GM10248 (cell line): ENCODE data around the gene NDUFS6.
A peak's percentile ranks its signal among the peaks of the same experiment; 100 is the strongest.

Experiments
- CTCF ChIA-PET: fragments of 300-600 bp; sonication (Branson Sonifier 250); formaldehyde crosslinking; extraction: SDS; loops from one replicate; lab custom pipeline; 2021; ENCODE audit warnings: antibody characterized with exemption; lab: Yijun Ruan, JAX
- POLR2A ChIA-PET: fragments of 350-650 bp; sonication (Branson Sonifier 250); formaldehyde crosslinking; extraction: SDS; loops from one replicate; lab custom pipeline; 2020; ENCODE audit warnings: antibody characterized with exemption; lab: Yijun Ruan, JAX
- DNase-seq: peaks from one replicate; pipeline ENCODE4 v3.0.0; 2012; ENCODE audit errors: extremely low spot score
- TF ChIP-seq, protein P1 (sequence below): IDR thresholded peaks from 2 replicates; pipeline ENCODE4 v1.5.1; 2012; ENCODE audit warnings: mild to moderate bottlenecking, low read depth; ENCODE audit errors: extremely low read depth, missing control alignments, control extremely low read depth

The NDUFS6 gene

GRCh38 chr5:1781726-1782384 lies 19.4 kb upstream of the NDUFS6 start:
- TF ChIP-seq, protein P1, sequence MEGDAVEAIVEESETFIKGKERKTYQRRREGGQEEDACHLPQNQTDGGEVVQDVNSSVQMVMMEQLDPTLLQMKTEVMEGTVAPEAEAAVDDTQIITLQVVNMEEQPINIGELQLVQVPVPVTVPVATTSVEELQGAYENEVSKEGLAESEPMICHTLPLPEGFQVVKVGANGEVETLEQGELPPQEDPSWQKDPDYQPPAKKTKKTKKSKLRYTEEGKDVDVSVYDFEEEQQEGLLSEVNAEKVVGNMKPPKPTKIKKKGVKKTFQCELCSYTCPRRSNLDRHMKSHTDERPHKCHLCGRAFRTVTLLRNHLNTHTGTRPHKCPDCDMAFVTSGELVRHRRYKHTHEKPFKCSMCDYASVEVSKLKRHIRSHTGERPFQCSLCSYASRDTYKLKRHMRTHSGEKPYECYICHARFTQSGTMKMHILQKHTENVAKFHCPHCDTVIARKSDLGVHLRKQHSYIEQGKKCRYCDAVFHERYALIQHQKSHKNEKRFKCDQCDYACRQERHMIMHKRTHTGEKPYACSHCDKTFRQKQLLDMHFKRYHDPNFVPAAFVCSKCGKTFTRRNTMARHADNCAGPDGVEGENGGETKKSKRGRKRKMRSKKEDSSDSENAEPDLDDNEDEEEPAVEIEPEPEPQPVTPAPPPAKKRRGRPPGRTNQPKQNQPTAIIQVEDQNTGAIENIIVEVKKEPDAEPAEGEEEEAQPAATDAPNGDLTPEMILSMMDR, result no peak
- ChIA-PET POLR2A (no interaction called here), CTCF (interaction anchor here (1.4 kb wide), 1 partner anchor 9 kb away, joined by 4 read pairs; no protein-coding TSS in a partner anchor)
- no peak for DNase-seq

GRCh38 chr5:1782385-1783215 lies 18.6 kb upstream of the NDUFS6 start:
- no peak for DNase-seq
- POLR2A ChIA-PET, result no interaction called here
- CTCF ChIA-PET, result no interaction called here
- TF ChIP-seq, protein P1, result no peak

GRCh38 chr5:1783216-1783554 lies 18.0 kb upstream of the NDUFS6 start:
- TF ChIP-seq, protein P1, result no peak
- POLR2A ChIA-PET, result no interaction called here
- CTCF ChIA-PET, result no interaction called here
- peak; percentile 69 for DNase-seq

- ChIA-PET CTCF (no interaction called here), POLR2A (no interaction called here)
- TF ChIP-seq, protein P1, result no peak
- no peak for DNase-seq
Measured at GRCh38 chr5:1784197-1785050, 16.8 kb upstream of the NDUFS6 start.

GRCh38 chr5:1785062-1785461 lies 16.1 kb upstream of the NDUFS6 start:
- TF ChIP-seq, protein P1, result no peak
- DNase-seq, result no peak
- CTCF ChIA-PET, result no interaction called here
- POLR2A ChIA-PET, result no interaction called here

DNA sequence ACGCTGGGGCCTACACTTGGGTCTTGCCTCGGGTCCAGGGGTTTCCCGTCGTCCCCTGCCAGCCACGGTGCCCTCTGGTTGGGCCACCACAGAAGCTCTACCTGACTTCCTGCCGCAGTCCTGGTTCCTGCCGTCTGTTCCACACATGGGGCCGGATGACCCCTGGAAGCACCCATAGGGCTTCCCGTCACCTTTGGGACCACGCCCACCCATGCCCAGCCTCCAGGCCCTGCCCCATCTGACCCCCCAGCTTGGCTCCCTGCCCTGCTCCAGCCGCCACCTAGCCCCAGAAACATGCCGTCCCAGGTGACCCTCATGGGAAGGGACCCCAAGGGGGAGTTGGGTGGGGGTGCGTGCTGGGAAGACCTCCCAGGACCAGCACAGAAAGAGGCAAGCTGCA lies 15.2 kb upstream of the NDUFS6 start:
- no peak for DNase-seq
- POLR2A ChIA-PET, result no interaction called here
- CTCF ChIA-PET, result no interaction called here
- TF ChIP-seq, protein P1, result no peak
